ENCODE measurements around the gene PTGER4. TPM values are rescaled to one million over a fixed set of nuclear protein-coding genes. Genes with fewer than 3 reads are reported as not detected.
"Not testable (repeated sequence)": the region's sequence is repeated elsewhere in the genome, so short reads cannot be mapped to it uniquely, and the experiment has no call there.

PTGER4 gene
- total RNA-seq, 4 donors from 2014 or later: 18.7 to 44.7 (median 28.8) TPM

DNA sequence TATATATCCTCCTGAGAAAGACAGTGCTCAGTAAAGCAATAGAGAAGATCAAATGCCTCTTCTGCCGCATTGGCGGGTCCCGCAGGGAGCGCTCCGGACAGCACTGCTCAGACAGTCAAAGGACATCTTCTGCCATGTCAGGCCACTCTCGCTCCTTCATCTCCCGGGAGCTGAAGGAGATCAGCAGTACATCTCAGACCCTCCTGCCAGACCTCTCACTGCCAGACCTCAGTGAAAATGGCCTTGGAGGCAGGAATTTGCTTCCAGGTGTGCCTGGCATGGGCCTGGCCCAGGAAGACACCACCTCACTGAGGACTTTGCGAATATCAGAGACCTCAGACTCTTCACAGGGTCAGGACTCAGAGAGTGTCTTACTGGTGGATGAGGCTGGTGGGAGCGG, 12.2 kb downstream of the PTGER4 start:
- H3K36me3 ChIP-seq: peaks cover 36% of the 10 kb centered on the region
- no peak overlapping the region for H3K27ac ChIP-seq
- 100% methylated on average over 9 of the region's 9 CpGs for WGBS
- no peak overlapping the region for H3K4me3 ChIP-seq
- H3K27me3 ChIP-seq: no peaks in the 10 kb centered on the region
- H3K9me3 ChIP-seq: no peaks in the 10 kb centered on the region
- H3K4me1 ChIP-seq: peaks cover 36% of the 10 kb centered on the region
- DNase-seq (ENCODE audit: low spot score in 2 of 2): no peak
- TF ChIP-seq, protein P1, sequence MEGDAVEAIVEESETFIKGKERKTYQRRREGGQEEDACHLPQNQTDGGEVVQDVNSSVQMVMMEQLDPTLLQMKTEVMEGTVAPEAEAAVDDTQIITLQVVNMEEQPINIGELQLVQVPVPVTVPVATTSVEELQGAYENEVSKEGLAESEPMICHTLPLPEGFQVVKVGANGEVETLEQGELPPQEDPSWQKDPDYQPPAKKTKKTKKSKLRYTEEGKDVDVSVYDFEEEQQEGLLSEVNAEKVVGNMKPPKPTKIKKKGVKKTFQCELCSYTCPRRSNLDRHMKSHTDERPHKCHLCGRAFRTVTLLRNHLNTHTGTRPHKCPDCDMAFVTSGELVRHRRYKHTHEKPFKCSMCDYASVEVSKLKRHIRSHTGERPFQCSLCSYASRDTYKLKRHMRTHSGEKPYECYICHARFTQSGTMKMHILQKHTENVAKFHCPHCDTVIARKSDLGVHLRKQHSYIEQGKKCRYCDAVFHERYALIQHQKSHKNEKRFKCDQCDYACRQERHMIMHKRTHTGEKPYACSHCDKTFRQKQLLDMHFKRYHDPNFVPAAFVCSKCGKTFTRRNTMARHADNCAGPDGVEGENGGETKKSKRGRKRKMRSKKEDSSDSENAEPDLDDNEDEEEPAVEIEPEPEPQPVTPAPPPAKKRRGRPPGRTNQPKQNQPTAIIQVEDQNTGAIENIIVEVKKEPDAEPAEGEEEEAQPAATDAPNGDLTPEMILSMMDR (IDR thresholded peaks at IDR 0.05): no peak
- no peak for TF ChIP-seq EP300 (IDR thresholded peaks at IDR 0.05)
- no peak for TF ChIP-seq POLR2AphosphoS5 (IDR thresholded peaks at IDR 0.05)
- no peak for TF ChIP-seq POLR2A (IDR thresholded peaks at IDR 0.05)

DNA sequence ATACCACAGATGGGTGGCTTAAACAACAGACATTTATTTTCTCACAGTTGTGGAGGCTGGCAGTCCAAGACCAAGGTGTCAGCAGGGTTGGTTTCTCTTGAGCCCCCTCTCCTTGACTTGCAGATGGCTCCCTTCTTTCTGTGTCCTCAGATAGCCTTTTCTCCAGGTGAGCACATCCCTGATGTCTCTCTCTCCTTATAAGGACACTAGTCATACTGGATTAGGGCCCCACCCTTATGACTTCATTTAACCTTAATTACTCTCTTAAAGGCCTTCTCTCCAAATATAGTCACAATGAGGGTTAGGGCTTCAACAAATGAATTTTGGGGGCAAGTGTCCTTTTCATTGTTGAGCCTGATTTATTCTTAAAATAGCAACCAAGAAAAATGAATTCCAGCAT, 14.7 kb downstream of the PTGER4 start:
- Histone ChIP-seq H3K36me3 (peaks cover 36% of the 10 kb centered on the region), H3K9me3 (no peaks in the 10 kb centered on the region)

DNA sequence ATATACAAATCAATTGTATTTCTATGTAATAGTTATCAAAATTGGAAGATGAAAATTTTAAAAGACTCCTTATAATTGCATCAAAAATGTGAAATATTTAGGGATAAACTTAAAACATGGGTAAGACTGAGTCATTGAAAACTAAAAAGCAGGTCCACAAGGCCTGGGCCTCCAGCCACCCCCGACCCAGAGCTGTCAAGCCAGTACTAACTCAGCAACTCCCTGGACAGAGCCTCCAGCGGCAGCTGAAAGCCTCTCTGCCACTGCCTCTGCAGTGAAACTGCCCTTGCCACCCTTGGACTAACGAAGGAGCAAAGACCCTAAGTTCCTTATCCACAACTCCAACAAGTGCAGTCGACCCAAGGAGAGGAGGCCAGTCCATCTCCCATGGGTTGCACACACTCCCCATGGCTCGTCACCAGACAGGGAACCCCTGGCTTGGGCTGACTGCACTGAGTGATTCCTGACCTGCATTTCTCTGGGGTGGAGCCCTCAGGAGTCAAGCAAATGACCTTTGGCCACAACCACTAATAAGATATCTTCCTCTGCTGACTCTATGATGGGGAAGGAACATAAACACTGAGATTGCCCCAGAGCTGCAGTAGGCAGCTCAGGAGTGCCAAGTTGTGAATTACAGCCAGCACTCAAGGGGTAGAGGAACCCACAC, 20.5 kb downstream of the PTGER4 start:
- Histone ChIP-seq H3K36me3 (no peaks in the 10 kb centered on the region), H3K9me3 (peaks cover 15% of the 10 kb centered on the region), H3K4me3 (no peak overlapping the region), H3K4me1 (no peaks in the 10 kb centered on the region), H3K27ac (no peak overlapping the region), H3K27me3 (no peaks in the 10 kb centered on the region)
- TF ChIP-seq, protein P1 (IDR thresholded peaks at IDR 0.05): no peak
- no peak for TF ChIP-seq EP300 (IDR thresholded peaks at IDR 0.05)
- no peak for TF ChIP-seq POLR2A (IDR thresholded peaks at IDR 0.05)
- TF ChIP-seq POLR2AphosphoS5 (IDR thresholded peaks at IDR 0.05): no peak
- DNase-seq (ENCODE audit: low spot score in 2 of 2): no peak
- WGBS: 84% methylated on average over 4 of the region's 5 CpGs

More for the DNA sequence above, 14.7 kb downstream of the PTGER4 start:
- Histone ChIP-seq H3K4me1 (peaks cover 11% of the 10 kb centered on the region), H3K4me3 (no peak overlapping the region), H3K27me3 (no peaks in the 10 kb centered on the region), H3K27ac (no peak overlapping the region)
- no peak for DNase-seq (ENCODE audit: low spot score in 2 of 2)
- TF ChIP-seq POLR2A (IDR thresholded peaks at IDR 0.05) (no peak), EP300 (IDR thresholded peaks at IDR 0.05) (no peak), POLR2AphosphoS5 (IDR thresholded peaks at IDR 0.05) (no peak)
- TF ChIP-seq, protein P1 (IDR thresholded peaks at IDR 0.05): no peak

DNA sequence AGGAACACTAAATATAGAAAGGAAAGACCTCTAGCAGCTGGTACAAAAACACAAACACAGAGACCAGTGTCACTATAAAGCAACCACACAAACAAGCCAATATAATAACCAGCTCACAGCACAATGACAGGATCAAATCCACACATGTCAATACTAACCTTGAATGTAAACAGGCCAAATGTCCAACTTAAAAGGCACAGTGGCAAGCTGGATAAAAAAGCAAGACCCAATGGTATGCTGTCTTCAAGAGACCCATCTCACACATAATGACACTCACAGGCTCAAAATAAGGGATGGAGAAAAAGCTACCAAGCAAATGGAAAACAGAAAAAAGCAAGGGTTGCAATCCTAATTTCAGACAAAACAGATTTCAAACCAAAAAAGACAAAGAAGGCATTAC, 22.3 kb downstream of the PTGER4 start:
- not testable (repeated sequence) for H3K4me3 ChIP-seq; H3K36me3 ChIP-seq; DNase-seq (ENCODE audit: low spot score in 2 of 2); H3K4me1 ChIP-seq; H3K27me3 ChIP-seq; H3K27ac ChIP-seq
- peaks cover 24% of the 10 kb centered on the region for H3K9me3 ChIP-seq

DNA sequence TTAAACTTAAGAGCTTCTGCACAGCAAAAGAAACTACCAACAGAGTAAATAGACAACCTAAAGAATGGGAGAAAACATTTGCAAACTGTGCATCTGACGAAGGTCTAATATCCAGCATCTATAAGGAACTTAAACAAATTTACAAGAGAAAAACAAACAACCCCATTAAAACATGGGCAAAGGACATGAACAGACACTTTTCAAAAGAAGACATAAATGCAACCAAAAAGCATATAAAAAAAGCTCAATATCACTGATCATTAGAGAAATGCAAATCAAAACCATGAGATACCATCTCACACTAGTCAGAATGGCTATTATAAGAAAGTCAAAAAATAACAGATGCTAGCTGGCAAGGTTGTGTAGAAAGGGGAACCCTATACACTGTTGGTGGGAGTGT, 25.8 kb downstream of the PTGER4 start:
- whole genome bisulfite sequencing: 91% methylated on average over 1 of the region's 1 CpG

DNA sequence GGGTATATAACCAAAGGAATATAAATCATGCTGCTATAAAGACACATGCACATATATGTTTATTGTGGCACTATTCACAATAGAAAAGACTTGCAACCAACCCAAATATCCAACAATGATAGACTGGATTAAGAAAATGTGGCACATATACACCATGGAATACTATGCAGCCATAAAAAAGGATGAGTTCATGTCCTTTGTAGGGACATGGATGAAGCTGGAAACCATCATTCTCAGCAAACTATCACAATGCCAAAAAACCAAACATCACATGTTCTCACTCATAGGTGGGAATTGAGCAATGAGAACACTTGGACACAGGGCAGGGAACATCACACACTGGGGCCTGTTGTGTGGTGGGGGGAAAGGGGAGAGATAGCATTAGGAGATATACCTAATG, 30.9 kb downstream of the PTGER4 start:
- DNase-seq (ENCODE audit: low spot score in 2 of 2): not testable (repeated sequence)

More for the DNA sequence above, 25.8 kb downstream of the PTGER4 start:
- not testable (repeated sequence) for DNase-seq (ENCODE audit: low spot score in 2 of 2); H3K4me1 ChIP-seq; H3K27me3 ChIP-seq; H3K36me3 ChIP-seq; H3K4me3 ChIP-seq; H3K27ac ChIP-seq
- H3K9me3 ChIP-seq: peaks cover 24% of the 10 kb centered on the region

DNA sequence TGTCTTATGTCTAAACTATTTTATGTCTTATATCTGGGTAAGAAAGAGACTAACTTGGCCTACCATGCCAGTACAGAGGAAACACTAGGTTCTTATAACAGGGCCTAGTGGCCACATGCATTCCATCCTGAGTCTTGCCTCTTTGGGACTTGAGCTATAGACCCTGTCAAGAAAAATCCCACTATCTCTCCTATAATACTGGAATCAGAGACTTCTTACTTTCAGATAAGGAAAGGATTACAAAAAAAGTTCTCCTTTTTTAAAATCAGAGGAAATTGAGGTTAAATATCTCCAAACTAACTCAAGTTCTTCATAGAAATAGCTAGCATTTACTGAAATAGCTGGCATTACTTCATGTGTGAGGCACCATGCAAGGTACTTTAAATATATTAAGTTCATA, 34.3 kb downstream of the PTGER4 start:
- TF ChIP-seq POLR2AphosphoS5 (IDR thresholded peaks at IDR 0.05) (no peak), POLR2A (IDR thresholded peaks at IDR 0.05) (no peak), EP300 (IDR thresholded peaks at IDR 0.05) (no peak)
- TF ChIP-seq, protein P1 (IDR thresholded peaks at IDR 0.05): no peak
- no peaks in the 10 kb centered on the region for H3K27me3 ChIP-seq
- H3K36me3 ChIP-seq: peaks cover under 1% of the 10 kb centered on the region
- no peaks in the 10 kb centered on the region for H3K4me1 ChIP-seq
- H3K9me3 ChIP-seq: no peaks in the 10 kb centered on the region
- no peak for DNase-seq (ENCODE audit: low spot score in 2 of 2)
- no peak overlapping the region for H3K27ac ChIP-seq
- H3K4me3 ChIP-seq: no peak overlapping the region

More for the DNA sequence above, 30.9 kb downstream of the PTGER4 start:
- H3K4me3 ChIP-seq, H3K9me3 ChIP-seq, H3K36me3 ChIP-seq, H3K27me3 ChIP-seq, H3K27ac ChIP-seq, H3K4me1 ChIP-seq: not testable (repeated sequence)
